IMR-90 (cell line): Measurements from ENCODE around the gene CCDC88C. TPM values are rescaled to one million over a fixed set of nuclear protein-coding genes. Genes with fewer than 3 reads are reported as not detected.

ENCODE experiments used
- ATAC-seq: fragments of 200-7000 bp; cut with Tn5 transposase; 2 replicates; pipeline ENCODE4 v1.9.1; 2020; ENCODE audit warnings: low read depth, mild to moderate bottlenecking, moderate library complexity
- BruUV-seq: library from RNA; stranded (reverse); fragments of 400-500 nt; replicated peaks from 2 replicates; lab custom pipeline; 2021; lab: Mats Ljungman, UMichigan
- CTCF ChIA-PET: fragments of 300-600 bp; formaldehyde crosslinking; extraction: SDS; loops from one replicate; lab custom pipeline; 2021; ENCODE audit warnings: antibody characterized with exemption; lab: Yijun Ruan, JAX
- POLR2A ChIA-PET: fragments of 300-600 bp; sonication (Branson Sonifier 250); formaldehyde crosslinking; loops from one replicate; lab custom pipeline; 2022; ENCODE audit warnings: antibody characterized with exemption; ENCODE audit not compliant: unreplicated experiment; lab: Charles Lee
- DNase-seq: peaks from one replicate; pipeline ENCODE4 v3.0.0; 2013
- H2AFZ ChIP-seq: replicated peaks from 2 replicates; pipeline ENCODE3; 2013; ENCODE audit warnings: low read length, mild to moderate bottlenecking; ENCODE audit not compliant: poor library complexity
- H2AK5ac ChIP-seq: 2 replicates; pipeline ENCODE4 v1.6.1; 2013; ENCODE audit warnings: low read depth, low read length, inconsistent platforms
- H2AK9ac ChIP-seq: replicated peaks from 2 replicates; pipeline ENCODE3; 2013; ENCODE audit warnings: mild to moderate bottlenecking, low read depth, low read length, moderate library complexity; ENCODE audit not compliant: poor library complexity
- H2BK120ac ChIP-seq: 2 replicates; pipeline ENCODE4 v1.6.1; 2013; ENCODE audit warnings: low read depth, low read length, inconsistent platforms
- H2BK15ac ChIP-seq: 3 replicates; pipeline ENCODE4 v1.6.1; 2013; ENCODE audit warnings: low read depth, low read length, inconsistent platforms
- H2BK20ac ChIP-seq: 2 replicates; pipeline ENCODE4 v1.6.1; 2013; ENCODE audit warnings: low read depth, mild to moderate bottlenecking, inconsistent platforms, low read length, moderate library complexity
- H2BK5ac ChIP-seq: 2 replicates; pipeline ENCODE4 v1.6.1; 2013; ENCODE audit warnings: mild to moderate bottlenecking, low read depth, low read length, inconsistent platforms; ENCODE audit not compliant: poor library complexity, severe bottlenecking
- H3K14ac ChIP-seq: replicated peaks from 2 replicates; pipeline ENCODE4 v1.6.1; 2013; ENCODE audit warnings: low read depth, low read length, inconsistent platforms
- H3K18ac ChIP-seq: 2 replicates; pipeline ENCODE4 v1.6.1; 2013; ENCODE audit warnings: low read depth, low read length, control low read depth
- H3K23ac ChIP-seq: 2 replicates; pipeline ENCODE4 v1.6.1; 2013; ENCODE audit warnings: low read depth, low read length, inconsistent platforms
- H3K27ac ChIP-seq: 2 replicates; pipeline ENCODE4 v1.5.1; 2013; ENCODE audit warnings: mild to moderate bottlenecking, control low read depth, low read length; ENCODE audit not compliant: insufficient read depth
- H3K27me3 ChIP-seq: 2 replicates; pipeline ENCODE4 v1.6.1; 2013; ENCODE audit warnings: low read length; ENCODE audit not compliant: control insufficient read depth, insufficient read depth
- H3K36me3 ChIP-seq: 2 replicates; pipeline ENCODE4 v1.6.1; 2013; ENCODE audit warnings: low read length, mixed read lengths; ENCODE audit not compliant: control insufficient read depth, insufficient read depth
- H3K4ac ChIP-seq: 2 replicates; pipeline ENCODE4 v1.6.1; 2013; ENCODE audit warnings: low read depth, low read length, inconsistent platforms
- H3K4me1 ChIP-seq: 2 replicates; pipeline ENCODE4 v1.6.1; 2013; ENCODE audit warnings: low read length, mixed read lengths; ENCODE audit not compliant: control insufficient read depth, insufficient read depth
- H3K4me2 ChIP-seq: 2 replicates; pipeline ENCODE4 v1.6.1; 2013; ENCODE audit warnings: low read depth, mild to moderate bottlenecking, control low read depth, low read length, moderate library complexity
- H3K4me3 ChIP-seq: 2 replicates; pipeline ENCODE4 v1.5.1; 2013; ENCODE audit warnings: low read depth, mild to moderate bottlenecking, control low read depth, low read length, moderate library complexity; ENCODE audit not compliant: insufficient read depth
- H3K56ac ChIP-seq: 2 replicates; pipeline ENCODE4 v1.6.1; 2013; ENCODE audit warnings: low read length, inconsistent platforms; ENCODE audit not compliant: insufficient read depth; ENCODE audit errors: extremely low read depth
- H3K79me1 ChIP-seq, 2 experiments: 2 replicates each; pipeline ENCODE4 v1.6.1; 2013; ENCODE audit warnings: low read length in 2 of 2, inconsistent platforms in 1 of 2, low read depth in 1 of 2
- H3K9ac ChIP-seq: 2 replicates; pipeline ENCODE4 v1.6.1; 2013; ENCODE audit warnings: low read depth, low read length, control low read depth
- H3K9me1 ChIP-seq: 2 replicates; pipeline ENCODE4 v1.6.1; 2013; ENCODE audit warnings: low read length, inconsistent platforms; ENCODE audit not compliant: insufficient read depth
- H3K9me3 ChIP-seq: 2 replicates; pipeline ENCODE4 v1.6.1; 2013; ENCODE audit warnings: low read length; ENCODE audit not compliant: control insufficient read depth, insufficient read depth
- H4K20me1 ChIP-seq: 2 replicates; pipeline ENCODE4 v1.6.1; 2013; ENCODE audit warnings: low read length, inconsistent platforms; ENCODE audit not compliant: insufficient read depth
- H4K5ac ChIP-seq: 2 replicates; pipeline ENCODE4 v1.6.1; 2013; ENCODE audit warnings: mild to moderate bottlenecking, low read depth, low read length, control low read depth
- H4K8ac ChIP-seq, 2 experiments: 2 replicates each; pipeline ENCODE4 v1.6.1; 2013; ENCODE audit warnings: low read depth in 2 of 2, low read length in 2 of 2, control low read depth in 1 of 2, inconsistent platforms in 1 of 2
- H4K91ac ChIP-seq: 2 replicates; pipeline ENCODE4 v1.6.1; 2013; ENCODE audit warnings: low read depth, low read length, inconsistent platforms; ENCODE audit not compliant: insufficient read depth
- CEBPB ChIP-seq: IDR thresholded peaks from 2 replicates; pipeline ENCODE4 v1.6.1; 2012; ENCODE audit warnings: low read depth, low read length, improper control_type of control experiment
- CTCF ChIP-seq: conservative IDR thresholded peaks from 2 replicates; pipeline ENCODE4 v1.5.1; 2012; ENCODE audit warnings: mild to moderate bottlenecking, low read depth, low read length, improper control_type of control experiment
- ELK1 ChIP-seq: fragments of 150-350 bp; IDR thresholded peaks from 2 replicates; pipeline ENCODE4 v1.6.1; 2016; ENCODE audit warnings: low read depth, mild to moderate bottlenecking, low read length, moderate library complexity, borderline replicate concordance
- FOS ChIP-seq: fragments of 150-350 bp; IDR thresholded peaks from 2 replicates; pipeline ENCODE4 v1.6.1; 2016; ENCODE audit warnings: low read depth, low read length
- MAFK ChIP-seq: IDR thresholded peaks from 2 replicates; pipeline ENCODE4 v1.6.1; 2012; ENCODE audit warnings: low read depth, low read length, improper control_type of control experiment
- MAZ ChIP-seq: IDR thresholded peaks from 2 replicates; pipeline ENCODE4 v1.6.1; 2012; ENCODE audit warnings: low read depth, mild to moderate bottlenecking, low read length, improper control_type of control experiment, moderate library complexity, borderline replicate concordance
- RAD21 ChIP-seq: IDR thresholded peaks from 2 replicates; pipeline ENCODE4 v1.6.1; 2012; ENCODE audit warnings: low read length, improper control_type of control experiment
- RFX5 ChIP-seq: IDR thresholded peaks from 2 replicates; pipeline ENCODE4 v1.8.0; 2012; ENCODE audit warnings: low read depth, mild to moderate bottlenecking, low read length, moderate library complexity
- SMC3 ChIP-seq: fragments of 150-350 bp; IDR thresholded peaks from 2 replicates; pipeline ENCODE4 v1.6.1; 2016; ENCODE audit warnings: low read depth, mild to moderate bottlenecking, antibody characterized with exemption, low read length, moderate library complexity
- WGBS, 2 experiments: methylation state at CpG; one replicate each; pipeline versions ENCODE4 v1.1.5 to v1.1.7; 2013; ENCODE audit warnings: missing lambda C conversion rate in 2 of 2; ENCODE audit not compliant: insufficient read length in 1 of 2; ENCODE audit errors: extremely low coverage in 2 of 2; 5-methylcytosine and 5-hydroxymethylcytosine counted together
- dilution Hi-C: fragments of 300-500 bp; cut with HindIII; formaldehyde crosslinking; loops from one replicate; pipeline ENCODE4 v1.14.3; 2018; ENCODE audit warnings: low sequenced_read_pairs; ENCODE audit not compliant: unreplicated experiment
- in situ Hi-C: fragments of 300-500 bp; cut with MboI; formaldehyde crosslinking; loops from 3 replicates; pipeline ENCODE4 v1.14.3; 2019; ENCODE audit warnings: low sequenced_read_pairs, inconsistent platforms, mixed read lengths
- intact Hi-C: fragments of 100-400 bp; cut with micrococcal nuclease; formaldehyde crosslinking; loops from 2 replicates; pipeline ENCODE4 v1.10.0; 2022
- polyA plus RNA-seq, 3 experiments: library from polyadenylated mRNA; depleted of rRNA; stranded (reverse); fragments of >200 nt; gene quantifications; 2 replicates each; pipeline ENCODE4 v1.2.3, GENCODE V29; 2012; ENCODE audit warnings: low replicate concordance in 1 of 3
- total RNA-seq: library from RNA; depleted of rRNA; stranded (reverse); fragments of >200 nt; gene quantifications from 2 replicates; pipeline ENCODE4 v1.2.3, GENCODE V29; 2012
- TF ChIP-seq, protein P1 (sequence below): fragments of 150-350 bp; IDR thresholded peaks from 2 replicates; pipeline ENCODE4 v1.6.1; 2017; ENCODE audit warnings: mild to moderate bottlenecking, antibody characterized with exemption, low read length, low read depth

The CCDC88C gene
- total and polyA plus RNA-seq, 2 of the 4 experiments (the other 2 are of a cell fraction): 0.17 to 0.18 TPM

GRCh38 chr14:91249841-91250616 lies 167.6 kb downstream of the CCDC88C start (continued):
- no peak for TF ChIP-seq SMC3

GRCh38 chr14:91246051-91246852 lies 171.4 kb downstream of the CCDC88C start:
- H3K27ac ChIP-seq: no peak overlapping the region
- no peak overlapping the region for H3K56ac ChIP-seq
- ATAC-seq (no peak), DNase-seq (no peak)
- H3K23ac ChIP-seq: no peak overlapping the region
- POLR2A ChIA-PET: no interaction called here
- H4K8ac ChIP-seq: no peak overlapping the region
- H3K14ac ChIP-seq: no peak overlapping the region
- H3K4me2 ChIP-seq: no peak overlapping the region
- H3K9me3 ChIP-seq: no peaks in the 10 kb centered on the region
- H3K79me1 ChIP-seq: 0 out of 4 replicates have a peak, but pooled peaks cover 0 to 5% of the 10 kb centered on the region in 2 experiments
- H2AK9ac ChIP-seq: peak overlapping the region; percentile 67
- no TSS peak for BruUV-seq
- in situ Hi-C loops: no loop called here
- no peaks in the 10 kb centered on the region for H4K20me1 ChIP-seq
- WGBS, 2 experiments: 92% methylated on average over 10 of the region's 15 CpGs; no CpG with 5 or more reads in 1 of the 2 experiments
- H3K36me3 ChIP-seq: no peaks in the 10 kb centered on the region
- H4K5ac ChIP-seq: no peak overlapping the region
- H2BK5ac ChIP-seq: no peak overlapping the region
- no peak overlapping the region for H2AFZ ChIP-seq
- no peaks in the 10 kb centered on the region for H3K27me3 ChIP-seq
- no peak overlapping the region for H3K9ac ChIP-seq
- H3K4ac ChIP-seq: no peak overlapping the region
- peaks cover 9% of the 10 kb centered on the region for H3K4me1 ChIP-seq
- no peak overlapping the region for H2AK5ac ChIP-seq
- TF ChIP-seq SMC3 (no peak), MAZ (no peak), ELK1 (no peak), RFX5 (no peak), RAD21 (no peak), CTCF (no peak), FOS (no peak), CEBPB (no peak), MAFK (no peak)
- TF ChIP-seq, protein P1, sequence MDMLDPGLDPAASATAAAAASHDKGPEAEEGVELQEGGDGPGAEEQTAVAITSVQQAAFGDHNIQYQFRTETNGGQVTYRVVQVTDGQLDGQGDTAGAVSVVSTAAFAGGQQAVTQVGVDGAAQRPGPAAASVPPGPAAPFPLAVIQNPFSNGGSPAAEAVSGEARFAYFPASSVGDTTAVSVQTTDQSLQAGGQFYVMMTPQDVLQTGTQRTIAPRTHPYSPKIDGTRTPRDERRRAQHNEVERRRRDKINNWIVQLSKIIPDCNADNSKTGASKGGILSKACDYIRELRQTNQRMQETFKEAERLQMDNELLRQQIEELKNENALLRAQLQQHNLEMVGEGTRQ: no peak
- H4K91ac ChIP-seq: no peak overlapping the region
- intact Hi-C loops: no loop called here
- no peak overlapping the region for H3K4me3 ChIP-seq
- H2BK120ac ChIP-seq: no peak overlapping the region; the same call in 1 of the 2 replicates
- no peak overlapping the region for H2BK15ac ChIP-seq
- H2BK20ac ChIP-seq: no peak overlapping the region
- H3K9me1 ChIP-seq: peaks cover 13% of the 10 kb centered on the region
- CTCF ChIA-PET: no interaction called here
- H3K18ac ChIP-seq: no peak overlapping the region
- dilution Hi-C loops: no loop called here
